Measurements from ENCODE around the gene LARP4.
"Not testable (repeated sequence)": the region's sequence is repeated elsewhere in the genome, so short reads cannot be mapped to it uniquely, and the experiment has no call there.

LARP4 gene

GRCh38 chr12:50498119-50498518 is 97.4 kb downstream of the LARP4 start:
- DNase-seq = not testable (repeated sequence)

DNA sequence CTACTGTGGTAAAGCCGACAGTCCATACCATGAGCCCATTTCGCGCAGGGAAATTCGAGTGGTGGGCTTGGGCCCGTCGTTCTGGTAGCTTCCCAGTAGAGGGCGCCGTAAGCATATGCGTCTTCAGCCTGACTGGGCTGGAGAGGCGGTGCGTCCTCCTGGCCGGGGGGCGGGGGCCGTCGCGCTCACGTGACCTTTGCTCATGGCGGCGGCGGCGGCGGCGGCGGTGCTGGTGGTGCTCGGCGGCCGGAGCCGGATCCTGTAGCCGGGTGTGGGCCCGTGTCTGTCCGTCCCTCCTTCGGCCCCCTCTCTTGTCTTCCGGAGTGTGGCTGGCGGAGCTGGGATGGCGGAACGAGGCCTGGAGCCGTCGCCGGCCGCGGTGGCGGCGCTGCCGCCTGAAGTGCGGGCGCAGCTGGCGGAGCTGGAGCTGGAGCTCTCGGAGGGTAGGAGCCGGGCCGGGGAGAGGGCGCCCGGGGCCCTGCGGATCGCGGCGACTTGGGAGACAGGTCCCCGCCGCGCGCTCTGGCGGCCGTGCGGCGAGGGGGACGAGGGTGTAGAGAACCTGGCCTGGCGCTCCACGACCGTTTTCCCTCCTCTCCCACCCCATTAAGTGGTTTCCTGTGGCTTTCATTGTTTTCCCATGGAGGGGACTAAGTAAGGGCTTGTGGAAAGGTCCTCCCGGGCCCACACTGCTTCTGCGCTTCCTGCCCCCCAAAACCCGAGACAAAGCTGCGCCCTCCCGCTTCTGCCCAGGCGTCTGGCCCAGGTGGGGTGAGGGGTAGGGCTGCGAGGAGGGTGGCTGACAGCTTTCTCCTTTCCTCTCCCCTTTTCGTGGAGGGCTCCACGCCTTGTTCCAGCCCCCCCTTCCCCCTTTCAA is 104.4 kb downstream of the LARP4 start, which contains the start of gene DIP2B:
TSS of gene DIP2B (plus strand) at position 188 of the 877 bp plus-strand sequence. CDS start at position 344, 156 bp downstream.
- DNase-seq = peak; percentile 98

DNA sequence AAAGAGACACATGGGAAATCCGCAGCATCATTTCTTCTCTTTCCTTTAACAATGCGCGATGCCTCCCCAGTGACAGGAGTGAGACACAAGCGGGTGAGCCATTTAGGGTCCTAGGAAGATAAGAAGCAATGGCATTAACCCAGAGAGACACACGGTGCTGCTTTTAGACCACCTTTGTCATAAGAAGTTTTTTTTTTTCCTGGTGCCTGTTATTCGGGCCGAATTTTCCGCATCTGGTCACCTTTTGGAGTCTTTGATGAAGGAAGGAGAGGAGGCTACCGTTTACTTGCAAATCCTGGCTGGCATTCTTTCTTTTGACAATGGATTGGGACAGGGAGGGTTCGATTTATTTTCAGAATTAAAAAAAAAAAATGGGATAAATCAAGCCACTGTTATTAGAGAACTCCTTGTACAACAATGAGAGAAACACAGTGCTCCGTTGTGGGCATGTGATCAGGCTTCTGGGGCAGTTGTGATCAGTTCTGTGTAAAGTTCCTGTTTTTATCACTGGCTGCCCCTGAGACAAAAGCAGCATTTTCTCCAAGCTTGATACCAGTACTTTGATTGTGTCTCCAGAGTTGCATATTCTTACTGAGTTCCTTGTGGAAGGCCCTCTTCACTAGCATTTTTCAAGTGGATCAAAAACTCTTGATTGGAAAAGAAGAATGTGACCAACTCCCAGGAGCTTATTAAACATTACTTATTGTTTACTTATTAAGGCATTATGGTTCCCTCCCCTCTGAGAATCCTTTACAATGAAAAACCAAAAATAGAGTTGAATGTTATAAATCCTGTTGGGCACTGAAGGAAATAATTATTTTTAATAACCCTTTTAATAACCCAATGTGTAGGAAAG is 105.2 kb downstream of the LARP4 start:
- DNase-seq = no peak

DNA sequence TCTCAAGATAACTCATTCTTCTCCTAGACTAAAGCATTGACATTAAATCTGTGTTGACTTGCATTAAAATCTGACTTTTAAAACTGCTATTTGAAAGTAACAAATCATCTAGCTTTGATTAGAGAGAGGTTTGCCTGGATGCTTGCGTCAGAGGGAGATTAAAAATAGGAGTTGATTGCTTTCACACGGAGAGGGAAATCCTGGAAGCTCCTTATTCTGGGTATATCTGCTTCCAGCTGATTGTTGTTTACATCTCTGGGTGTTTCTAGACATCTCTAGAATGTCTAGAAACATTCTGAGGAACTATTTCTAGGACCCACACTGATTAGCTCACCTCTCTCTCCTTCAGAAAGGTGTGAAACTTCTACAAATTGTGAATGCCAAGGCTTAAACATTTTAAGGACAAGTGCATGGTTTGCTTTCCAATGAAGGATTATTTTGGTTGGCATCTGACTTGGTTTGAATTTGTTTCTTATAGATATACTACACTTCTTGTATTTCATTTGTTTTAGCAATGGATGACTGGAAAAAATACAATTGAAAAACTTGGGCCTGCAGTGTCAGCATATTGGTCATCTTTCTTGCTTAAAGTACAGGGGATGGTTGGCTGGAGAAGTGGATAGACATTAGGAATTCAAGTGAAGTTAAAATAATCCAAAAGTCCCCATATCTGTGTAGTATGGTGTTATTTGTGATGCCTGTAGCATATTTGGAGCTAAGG is 106.2 kb downstream of the LARP4 start:
- no peak for DNase-seq

- no peak for DNase-seq
Measured at GRCh38 chr12:50507474-50507838, 106.8 kb downstream of the LARP4 start.

GRCh38 chr12:50507930-50508329 is 107.2 kb downstream of the LARP4 start:
- no peak for DNase-seq

GRCh38 chr12:50508414-50508813 is 107.7 kb downstream of the LARP4 start:
- no peak for DNase-seq

- DNase-seq = no peak
Measured at GRCh38 chr12:50508970-50509663, 108.4 kb downstream of the LARP4 start.

DNA sequence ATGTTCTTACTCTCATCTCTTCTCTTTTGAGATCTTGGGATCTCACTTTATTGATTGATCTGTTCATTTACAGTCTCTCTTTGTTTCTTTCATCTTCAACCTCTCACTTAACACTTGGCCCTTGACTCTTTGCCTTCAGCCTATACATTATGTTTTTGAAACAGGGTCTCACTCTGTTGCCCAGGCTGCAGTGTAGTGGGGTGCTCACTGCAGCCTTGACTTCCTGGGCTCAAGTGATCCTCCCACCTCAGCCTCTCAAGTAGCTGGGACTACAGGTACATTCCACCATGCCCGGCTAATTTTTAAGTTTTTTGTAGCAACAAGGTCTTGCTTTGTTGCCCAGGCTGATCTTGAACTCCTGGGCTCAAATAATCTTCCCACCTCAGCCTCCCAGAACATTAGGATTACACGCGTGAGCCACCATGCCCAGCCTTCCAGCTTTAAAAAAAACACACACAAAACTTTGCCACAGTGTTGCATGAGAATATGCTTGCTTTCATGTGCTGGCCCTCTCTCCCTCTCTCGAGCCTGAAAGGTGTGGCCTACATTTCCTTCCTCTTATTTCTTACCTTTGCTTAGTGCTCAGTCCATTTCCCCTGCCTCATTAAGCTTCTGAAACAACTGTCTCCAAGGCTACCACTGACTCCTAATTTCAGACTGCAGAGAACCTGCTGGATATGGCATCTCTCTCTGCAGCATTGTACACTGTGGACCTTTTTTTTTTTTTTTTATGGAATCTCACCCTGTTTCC is 114.0 kb downstream of the LARP4 start:
- no peak for DNase-seq

DNA sequence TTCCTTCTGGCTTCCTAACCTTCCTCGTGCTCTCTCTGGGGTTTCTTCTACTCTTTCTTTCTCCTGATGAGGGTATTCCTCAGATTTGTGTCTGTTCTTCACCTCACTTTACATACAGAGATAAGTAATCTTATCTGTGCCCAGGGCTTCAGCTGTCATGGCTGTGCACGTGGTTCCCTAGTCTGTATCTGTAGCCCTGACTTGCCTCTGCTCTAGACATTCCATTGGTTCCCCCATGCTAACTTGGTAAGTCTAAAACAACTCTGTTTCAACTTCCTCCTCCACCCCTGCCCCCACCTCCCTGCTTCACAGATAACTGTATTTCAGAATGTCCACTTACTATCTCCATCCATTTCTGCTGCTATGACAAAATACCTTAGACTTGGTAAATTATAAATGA is 114.9 kb downstream of the LARP4 start:
- no peak for DNase-seq

DNA sequence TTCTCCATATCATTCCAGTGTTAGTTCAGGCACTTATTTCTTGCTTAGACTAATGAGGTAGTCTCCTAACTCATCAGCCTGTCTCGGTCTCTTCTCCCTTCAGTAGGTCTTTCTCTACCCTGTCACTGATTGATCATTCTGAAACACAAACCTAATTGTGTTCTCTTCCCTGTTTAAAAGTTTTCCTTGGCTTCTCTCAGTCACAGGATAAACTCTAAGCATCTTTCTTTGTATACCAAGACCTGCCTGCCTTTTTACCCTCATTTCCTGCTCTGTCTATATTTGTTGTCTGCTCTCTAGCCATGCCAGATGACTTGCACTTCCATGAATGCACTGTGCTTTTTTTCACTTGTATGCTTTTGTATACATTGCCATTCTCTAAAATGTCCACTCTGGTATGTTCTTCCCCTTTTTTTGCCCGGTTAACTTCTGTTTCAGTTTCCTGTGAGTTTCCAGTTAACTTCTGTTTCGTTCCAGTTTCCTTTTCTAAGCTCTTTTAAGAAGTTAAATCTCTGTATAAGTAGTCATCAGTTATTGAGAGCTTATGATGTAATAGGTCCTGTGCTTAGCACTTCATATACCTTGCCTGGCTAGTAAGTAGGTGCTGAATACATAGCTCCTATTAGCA is 116.8 kb downstream of the LARP4 start:
- no peak for DNase-seq

- no peak for DNase-seq
Measured at GRCh38 chr12:50518090-50518489, 117.4 kb downstream of the LARP4 start.

DNA sequence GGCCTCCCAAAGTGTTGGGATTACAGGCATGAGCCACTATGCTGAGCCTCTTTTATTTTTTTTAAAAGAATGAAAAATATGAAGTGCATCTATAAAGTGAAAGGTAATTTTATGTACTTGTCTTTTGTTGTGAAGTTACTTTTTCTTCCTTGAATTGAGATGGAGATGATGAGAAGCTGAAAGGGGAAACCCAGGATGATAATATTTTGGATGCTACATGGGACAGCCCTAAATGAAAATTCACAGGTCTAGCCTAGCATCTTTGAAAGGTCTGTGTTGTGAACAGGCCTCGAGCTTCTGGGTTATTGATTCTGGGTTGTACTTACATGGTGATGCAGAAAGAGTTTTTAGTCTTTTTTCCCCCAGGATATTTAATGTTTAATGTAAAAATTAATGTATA is 118.7 kb downstream of the LARP4 start:
- no peak for DNase-seq

- no peak for DNase-seq
Measured at GRCh38 chr12:50520416-50521207, 119.9 kb downstream of the LARP4 start.

GRCh38 chr12:50521781-50522180 is 121.1 kb downstream of the LARP4 start:
- not testable (repeated sequence) for DNase-seq

GRCh38 chr12:50523772-50524171 is 123.1 kb downstream of the LARP4 start:
- DNase-seq = no peak

DNA sequence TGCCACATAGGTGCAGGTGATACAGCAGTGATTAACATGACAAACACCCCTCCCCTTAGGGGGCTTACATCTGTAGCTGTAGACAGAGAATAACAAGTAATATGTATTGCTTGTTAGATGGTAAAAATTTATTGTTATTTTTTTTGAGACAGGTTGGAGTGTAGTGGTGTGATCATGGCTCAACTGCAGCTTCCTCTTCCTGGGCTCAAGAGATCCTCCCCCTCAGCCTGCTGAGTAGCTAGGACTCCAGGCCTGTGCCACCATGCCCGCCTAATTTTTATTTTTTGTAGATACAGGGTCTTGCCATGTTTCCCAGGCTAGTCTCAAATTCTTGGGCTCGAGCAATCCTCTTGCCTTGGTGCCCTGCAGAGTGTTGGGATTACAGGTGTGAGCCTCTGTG is 123.9 kb downstream of the LARP4 start:
- DNase-seq = no peak

DNA sequence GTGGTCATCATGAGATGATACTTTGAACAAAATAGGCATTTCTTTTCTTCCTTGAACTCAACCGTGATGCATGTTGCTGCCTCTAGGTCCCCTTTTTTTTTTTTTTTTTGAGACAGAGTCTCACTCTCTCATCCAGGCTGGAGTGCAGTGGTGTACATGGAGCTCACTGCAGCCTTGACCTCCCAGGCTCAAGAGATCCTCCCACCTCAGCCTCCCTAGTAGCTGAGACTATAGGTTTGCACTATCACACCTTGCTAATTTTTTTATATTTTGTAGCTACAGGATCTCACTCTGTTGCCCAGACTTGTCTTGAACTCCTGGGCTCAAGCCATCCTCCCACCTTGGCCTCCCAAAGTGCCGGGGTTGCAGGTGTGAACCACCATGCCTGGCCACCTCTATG is 124.7 kb downstream of the LARP4 start:
- DNase-seq = no peak

DNA sequence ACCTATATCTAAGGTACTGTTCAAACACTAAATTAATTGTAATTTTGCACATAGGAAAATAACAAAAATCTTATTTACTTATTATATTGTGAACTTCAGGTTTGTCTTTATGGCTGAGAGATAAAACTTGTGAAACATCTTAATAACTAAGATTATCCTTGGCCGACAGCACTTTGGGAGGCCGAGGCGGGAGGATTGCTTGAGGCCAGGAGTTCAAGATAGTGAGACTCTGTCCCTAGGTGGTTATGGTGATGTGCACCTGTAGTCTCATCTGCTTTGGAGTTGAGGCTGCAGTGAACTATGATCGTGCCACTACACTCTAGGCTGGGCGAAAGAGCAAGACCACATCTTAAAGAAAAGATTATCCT is 126.7 kb downstream of the LARP4 start:
- no peak for DNase-seq

- DNase-seq = no peak
Measured at GRCh38 chr12:50528800-50529199, 128.1 kb downstream of the LARP4 start.

- DNase-seq = no peak
Measured at GRCh38 chr12:50529345-50529744, 128.7 kb downstream of the LARP4 start.

All from activated CD4-positive, alpha-beta T cell treated with anti-CD3 and anti-CD28 coated beads for 48 hours (primary cell).